ENCODE results near the gene PADI4. TPM values are rescaled to one million over a fixed set of nuclear protein-coding genes. Genes with fewer than 3 reads are reported as not detected.

The PADI4 gene
- total and polyA plus RNA-seq, 2 experiments from 2014 or later = 0.45 to 0.52 TPM

DNA sequence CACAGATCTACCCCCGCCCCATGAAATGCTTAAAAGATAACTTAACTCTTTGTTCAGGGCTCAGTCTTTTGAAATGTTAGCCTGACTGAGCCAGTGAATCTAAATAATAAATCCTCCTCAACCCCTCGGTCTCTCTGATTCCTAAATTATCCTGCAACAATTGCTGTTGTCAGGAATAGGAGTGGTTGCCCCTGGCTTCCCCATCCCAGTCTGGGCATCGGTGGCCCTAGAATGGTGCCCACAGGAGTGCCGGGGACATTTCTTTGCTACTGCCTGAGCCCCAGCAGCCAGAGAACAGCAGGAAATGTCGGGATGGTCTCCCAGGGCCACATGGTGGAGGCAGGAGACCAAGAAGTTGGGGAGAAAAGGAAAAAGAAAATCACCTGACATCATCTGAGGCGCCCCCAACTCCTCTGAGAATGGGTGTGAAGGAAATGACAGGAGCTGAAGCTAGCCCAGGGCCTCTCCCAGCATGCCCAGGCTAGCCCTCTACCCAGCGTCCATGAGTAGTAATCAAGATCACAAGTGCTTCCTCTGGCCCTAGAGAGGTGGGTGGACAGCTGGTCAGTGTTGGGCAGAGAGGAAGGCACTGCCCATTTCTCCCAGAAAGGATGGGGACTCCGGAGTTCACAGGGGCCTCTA, 1.6 kb downstream of the PADI4 start:
- H3K9me2 ChIP-seq (ENCODE audit: insufficient read depth) = no peaks in the 10 kb centered on the region
- H3K79me2 ChIP-seq (replicated peaks; ENCODE audit: insufficient read depth) = no peaks in the 10 kb centered on the region
- no peaks in the 10 kb centered on the region for H3K27me3 ChIP-seq (ENCODE audit: insufficient read depth)
- H3K4me2 ChIP-seq = 0 out of 2 replicates have a peak overlapping the region, but pooled peaks have one; percentile 22
- no peak overlapping the region for H3K27ac ChIP-seq (ENCODE audit: low read depth)
- H3F3A ChIP-seq (replicated peaks; ENCODE audit: low read depth) = no peaks in the 10 kb centered on the region
- peaks cover 43% of the 10 kb centered on the region for H3K4me1 Mint-ChIP-seq
- no peaks in the 10 kb centered on the region; the same call in 2 of the 3 replicates for H3K36me3 Mint-ChIP-seq (ENCODE audit: low read depth)
- H3K36me3 ChIP-seq (ENCODE audit: insufficient read depth) = no peaks in the 10 kb centered on the region
- peaks cover 16% of the 10 kb centered on the region for H3K27me3 Mint-ChIP-seq (ENCODE audit: insufficient read depth, low read depth, poor library complexity)
- H3K27ac Mint-ChIP-seq = no peak overlapping the region
- ATAC-seq (no peak), DNase-seq (ENCODE audit: low spot score) (peak; percentile 13)
- H3K9me3 Mint-ChIP-seq = no peaks in the 10 kb centered on the region
- TF ChIP-seq, protein P1, sequence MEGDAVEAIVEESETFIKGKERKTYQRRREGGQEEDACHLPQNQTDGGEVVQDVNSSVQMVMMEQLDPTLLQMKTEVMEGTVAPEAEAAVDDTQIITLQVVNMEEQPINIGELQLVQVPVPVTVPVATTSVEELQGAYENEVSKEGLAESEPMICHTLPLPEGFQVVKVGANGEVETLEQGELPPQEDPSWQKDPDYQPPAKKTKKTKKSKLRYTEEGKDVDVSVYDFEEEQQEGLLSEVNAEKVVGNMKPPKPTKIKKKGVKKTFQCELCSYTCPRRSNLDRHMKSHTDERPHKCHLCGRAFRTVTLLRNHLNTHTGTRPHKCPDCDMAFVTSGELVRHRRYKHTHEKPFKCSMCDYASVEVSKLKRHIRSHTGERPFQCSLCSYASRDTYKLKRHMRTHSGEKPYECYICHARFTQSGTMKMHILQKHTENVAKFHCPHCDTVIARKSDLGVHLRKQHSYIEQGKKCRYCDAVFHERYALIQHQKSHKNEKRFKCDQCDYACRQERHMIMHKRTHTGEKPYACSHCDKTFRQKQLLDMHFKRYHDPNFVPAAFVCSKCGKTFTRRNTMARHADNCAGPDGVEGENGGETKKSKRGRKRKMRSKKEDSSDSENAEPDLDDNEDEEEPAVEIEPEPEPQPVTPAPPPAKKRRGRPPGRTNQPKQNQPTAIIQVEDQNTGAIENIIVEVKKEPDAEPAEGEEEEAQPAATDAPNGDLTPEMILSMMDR (conservative IDR thresholded peaks at IDR 0.05; ENCODE audit: low read depth in 2 of 2) = 0 out of 4 replicates have a peak, but pooled peaks of 1 of the 2 experiments have one; percentile 7
- TF ChIP-seq JUNB (IDR thresholded peaks at IDR 0.05; ENCODE audit: unreplicated experiment) = no peak
- H4K20me1 ChIP-seq (replicated peaks; ENCODE audit: insufficient read depth) = no peaks in the 10 kb centered on the region
- no peak overlapping the region for H3K4me3 ChIP-seq
- H2AFZ ChIP-seq = peak overlapping the region; percentile 67
- no peak overlapping the region for H3K4me3 Mint-ChIP-seq
- H3K4me1 ChIP-seq (ENCODE audit: insufficient read depth) = peaks cover 11% of the 10 kb centered on the region; the same call in 1 of the 2 replicates

DNA sequence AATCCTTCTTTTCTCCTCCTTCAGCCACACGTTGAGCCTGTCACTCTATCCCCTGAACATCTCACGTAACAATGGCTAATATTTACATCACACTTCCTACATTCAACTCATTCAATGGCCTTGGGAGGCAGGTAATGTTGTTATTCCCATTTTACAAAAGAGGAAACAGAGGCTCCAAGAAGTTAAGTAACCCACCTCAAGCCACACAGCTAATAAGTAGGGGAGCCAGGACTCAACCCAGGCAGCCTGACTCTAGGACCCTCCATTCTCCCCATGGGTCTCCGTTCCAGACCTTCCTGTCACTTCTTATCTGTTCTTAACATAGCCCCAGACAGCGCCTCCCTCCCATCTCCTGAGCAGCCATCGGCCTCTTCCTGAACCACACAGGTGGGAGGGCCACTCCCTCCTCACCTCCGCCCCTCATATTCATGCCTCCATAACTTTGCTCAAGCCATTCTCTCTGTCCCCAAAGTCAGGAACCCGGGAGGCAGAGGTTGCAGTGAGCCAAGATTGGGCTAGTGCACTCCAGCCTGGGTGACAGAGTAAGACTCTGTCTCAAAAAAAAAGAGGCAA, 2.2 kb downstream of the PADI4 start:
- no peak overlapping the region for H3K27ac ChIP-seq (ENCODE audit: low read depth)

More for the DNA sequence above, 2.2 kb downstream of the PADI4 start:
- TF ChIP-seq ZNF114 (CRISPR knock-in tag; IDR thresholded peaks at IDR 0.05) (no peak), STAT1 (IDR thresholded peaks at IDR 0.05; ENCODE audit: unreplicated experiment) (no peak), EZH2 (IDR thresholded peaks at IDR 0.05; ENCODE audit: low read depth, unreplicated experiment) (no peak), POLR2AphosphoS5 (IDR thresholded peaks at IDR 0.05; ENCODE audit: low read depth) (no peak)
- TF ChIP-seq, protein P2, sequence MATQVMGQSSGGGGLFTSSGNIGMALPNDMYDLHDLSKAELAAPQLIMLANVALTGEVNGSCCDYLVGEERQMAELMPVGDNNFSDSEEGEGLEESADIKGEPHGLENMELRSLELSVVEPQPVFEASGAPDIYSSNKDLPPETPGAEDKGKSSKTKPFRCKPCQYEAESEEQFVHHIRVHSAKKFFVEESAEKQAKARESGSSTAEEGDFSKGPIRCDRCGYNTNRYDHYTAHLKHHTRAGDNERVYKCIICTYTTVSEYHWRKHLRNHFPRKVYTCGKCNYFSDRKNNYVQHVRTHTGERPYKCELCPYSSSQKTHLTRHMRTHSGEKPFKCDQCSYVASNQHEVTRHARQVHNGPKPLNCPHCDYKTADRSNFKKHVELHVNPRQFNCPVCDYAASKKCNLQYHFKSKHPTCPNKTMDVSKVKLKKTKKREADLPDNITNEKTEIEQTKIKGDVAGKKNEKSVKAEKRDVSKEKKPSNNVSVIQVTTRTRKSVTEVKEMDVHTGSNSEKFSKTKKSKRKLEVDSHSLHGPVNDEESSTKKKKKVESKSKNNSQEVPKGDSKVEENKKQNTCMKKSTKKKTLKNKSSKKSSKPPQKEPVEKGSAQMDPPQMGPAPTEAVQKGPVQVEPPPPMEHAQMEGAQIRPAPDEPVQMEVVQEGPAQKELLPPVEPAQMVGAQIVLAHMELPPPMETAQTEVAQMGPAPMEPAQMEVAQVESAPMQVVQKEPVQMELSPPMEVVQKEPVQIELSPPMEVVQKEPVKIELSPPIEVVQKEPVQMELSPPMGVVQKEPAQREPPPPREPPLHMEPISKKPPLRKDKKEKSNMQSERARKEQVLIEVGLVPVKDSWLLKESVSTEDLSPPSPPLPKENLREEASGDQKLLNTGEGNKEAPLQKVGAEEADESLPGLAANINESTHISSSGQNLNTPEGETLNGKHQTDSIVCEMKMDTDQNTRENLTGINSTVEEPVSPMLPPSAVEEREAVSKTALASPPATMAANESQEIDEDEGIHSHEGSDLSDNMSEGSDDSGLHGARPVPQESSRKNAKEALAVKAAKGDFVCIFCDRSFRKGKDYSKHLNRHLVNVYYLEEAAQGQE (IDR thresholded peaks at IDR 0.05; ENCODE audit: unreplicated experiment) = no peak
- Histone ChIP-seq H3K4me1 (ENCODE audit: insufficient read depth) (peaks cover 9% of the 10 kb centered on the region; the same call in 1 of the 2 replicates), H3K36me3 (ENCODE audit: insufficient read depth) (no peaks in the 10 kb centered on the region), H3K79me2 (replicated peaks; ENCODE audit: insufficient read depth) (no peaks in the 10 kb centered on the region), H3K9me2 (ENCODE audit: insufficient read depth) (no peaks in the 10 kb centered on the region), H3K27me3 (ENCODE audit: insufficient read depth) (no peaks in the 10 kb centered on the region), H2AFZ (peak overlapping the region; percentile 67; the same call in 1 of the 2 replicates), H3K4me2 (no peak overlapping the region), H3K4me3 (no peak overlapping the region), H4K20me1 (replicated peaks; ENCODE audit: insufficient read depth) (no peaks in the 10 kb centered on the region), H3F3A (replicated peaks; ENCODE audit: low read depth) (no peaks in the 10 kb centered on the region)
- ATAC-seq = no peak
- Mint-ChIP-seq H3K4me1 (peaks cover 42% of the 10 kb centered on the region), H3K9me3 (no peaks in the 10 kb centered on the region), H3K27ac (no peak overlapping the region; the same call in 1 of the 2 replicates), H3K27me3 (ENCODE audit: insufficient read depth, low read depth, poor library complexity) (peaks cover 13% of the 10 kb centered on the region), H3K4me3 (no peak overlapping the region), H3K36me3 (ENCODE audit: low read depth) (no peaks in the 10 kb centered on the region; the same call in 2 of the 3 replicates)
- DNase-seq (ENCODE audit: low spot score) = no peak

All from GM23338 (cell line).